Spleen (tissue), 11 donors: ENCODE data around the gene DCDC1. TPM values are rescaled to one million over a fixed set of nuclear protein-coding genes. Genes with fewer than 3 reads are reported as not detected.

Experiments used
- DNase-seq: peaks from one replicate; pipeline ENCODE4 v3.0.0-alpha.2; 2020
- H3K27ac ChIP-seq, 8 donors: fragments of 200-600 bp; sonication (generic) in 7 of 8; 1 replicate in 4 of 8; 2 replicates in 4 of 8; pipeline versions ENCODE4 v1.5.0 to v1.8.0; 2016 to 2021; ENCODE audit warnings: inconsistent platforms in 4 of 8, mild to moderate bottlenecking in 4 of 8, moderate library complexity in 1 of 8
- H3K27me3 ChIP-seq, 7 donors: fragments of 200-600 bp; sonication (generic) in 6 of 7; replicated peaks in 1 of 7; 1 replicate in 4 of 7; 2 replicates in 3 of 7; pipeline versions ENCODE4 v1.5.0 to v1.8.0; 2016 to 2021; ENCODE audit warnings: inconsistent platforms in 3 of 7, mild to moderate bottlenecking in 1 of 7
- H3K36me3 ChIP-seq, 6 donors: fragments of 200-600 bp; sonication (generic) in 5 of 6; 1 replicate in 4 of 6; 2 replicates in 2 of 6; pipeline versions ENCODE4 v1.5.0 to v1.8.0; 2016 to 2021; ENCODE audit warnings: inconsistent platforms in 2 of 6
- H3K4me1 ChIP-seq, 6 donors: fragments of 200-600 bp; sonication (generic) in 5 of 6; 1 replicate in 3 of 6; 2 replicates in 3 of 6; pipeline versions ENCODE4 v1.5.0 to v1.8.0; 2016 to 2021; ENCODE audit warnings: inconsistent platforms in 3 of 6
- H3K4me3 ChIP-seq, 8 donors: fragments of 200-600 bp; sonication (generic) in 7 of 8; 1 replicate in 4 of 8; 2 replicates in 4 of 8; pipeline versions ENCODE4 v1.5.0 to v1.8.0; 2016 to 2021; ENCODE audit warnings: inconsistent platforms in 4 of 8, mild to moderate bottlenecking in 4 of 8, moderate library complexity in 2 of 8
- H3K9me3 ChIP-seq, 8 donors: fragments of 200-600 bp; sonication (generic) in 7 of 8; 1 replicate in 4 of 8; 2 replicates in 4 of 8; pipeline versions ENCODE4 v1.5.0 to v1.8.0; 2016 to 2021; ENCODE audit warnings: inconsistent platforms in 4 of 8
- CTCF ChIP-seq, 11 experiments: fragments of 200-600 bp in 7 of 11; fragments of 450-650 bp in 4 of 11; sonication (generic) in 4 of 11; IDR thresholded peaks in 8 of 11; conservative IDR thresholded peaks in 3 of 11; 1 replicate in 7 of 11; 2 replicates in 4 of 11; pipeline versions ENCODE4 v1.4.0 to v1.8.0; 2016 to 2021; ENCODE audit warnings: antibody characterized with exemption in 11 of 11, inconsistent platforms in 4 of 11, mild to moderate bottlenecking in 1 of 11
- POLR2A ChIP-seq, 3 donors: fragments of 450-650 bp; IDR thresholded peaks; one replicate each; pipeline ENCODE4 v1.5.1; 2017; ENCODE audit warnings: antibody characterized with exemption in 3 of 3, mild to moderate bottlenecking in 1 of 3
- POLR2AphosphoS5 ChIP-seq, 3 donors: sonication (generic); formaldehyde crosslinking; IDR thresholded peaks; one replicate each; pipeline ENCODE4 v1.5.1; 2017; ENCODE audit warnings: antibody characterized with exemption in 3 of 3
- WGBS, 5 donors: extraction: QIAGEN DNeasy Blood & Tissue Kit in 3 of 5; methylation state at CpG; one replicate each; pipeline versions ENCODE4 v1.1.5 to v1.1.7; 2013 to 2018; 5-methylcytosine and 5-hydroxymethylcytosine counted together
- intact Hi-C: fragments of 100-400 bp; cut with DNase I; formaldehyde crosslinking; loops from one replicate; pipeline ENCODE4 v1.15.0; 2023; ENCODE audit warnings: low total_unique reads
- polyA plus RNA-seq, 3 donors: library from polyadenylated mRNA; stranded (reverse); fragments of 200-250 nt; gene quantifications; one replicate each; pipeline ENCODE4 v1.2.1, GENCODE V29; 2013
- total RNA-seq, 7 donors: library from RNA; depleted of rRNA in 3 of 7; stranded (reverse); fragments of >200 nt in 3 of 7; fragmentation: NEBNext Ultra II Directional in 4 of 7; extraction: Animal tissue kit (Norgen Biotek cat#: 25700) in 4 of 7; gene quantifications; one replicate each; pipeline versions ENCODE4 v1.1.0 to v1.2.1, GENCODE V29; 2016 to 2021
- donor health status: healthy with polysubstance abuse.
- donor health status: DM: no; HTN: no; CAD: no; lungs with moderate emphysema.
- donor health status: DM: no; HTN: no; CAD: no.
- donor health status: Bipolar disorder and iron deficiency.
- donor health status: healthy.
- donor health status: DM: no; HTN: no; CAD: no.
- donor health status: DM: yes; HTN: yes; CAD: no.

Gene DCDC1
- total and polyA plus RNA-seq, 10 donors, result 0.03 to 0.88 (median 0.25) TPM; not detected in 6

DNA sequence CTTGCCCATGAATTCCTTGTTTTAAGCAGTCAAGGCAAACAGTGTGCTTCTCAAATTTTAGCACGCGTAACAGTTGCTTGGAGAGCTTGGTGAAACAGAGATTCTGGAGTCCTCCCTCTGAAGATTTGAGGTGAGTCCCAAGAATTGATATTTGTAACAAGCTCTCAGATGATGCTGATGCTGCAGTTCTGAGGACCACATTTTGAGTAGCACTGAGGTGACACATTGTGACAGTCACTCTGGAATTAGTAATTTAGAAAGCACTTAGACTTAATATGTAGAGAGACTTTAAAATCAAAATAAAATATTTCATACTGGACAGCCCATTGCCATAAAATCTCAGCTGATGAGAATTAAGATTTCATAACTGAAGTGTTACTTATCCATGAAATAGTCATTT lies 38.7 kb upstream of the DCDC1 start:
- Histone ChIP-seq H3K27me3 (no peaks in the 10 kb centered on the region), H3K9me3 (peaks cover 0 to 8% (median 0%) of the 10 kb centered on the region in 8 donors), H3K4me3 (no peak overlapping the region), H3K4me1 (no peaks in the 10 kb centered on the region), H3K36me3 (peaks cover 0 to 4% (median 0%) of the 10 kb centered on the region in 6 donors), H3K27ac (no peak overlapping the region)
- TF ChIP-seq POLR2A (IDR thresholded peaks at IDR 0.05) (no peak), CTCF (IDR thresholded peaks at IDR 0.05 in 8 of 11, conservative IDR thresholded peaks at IDR 0.05 in 3 of 11) (no peak), POLR2AphosphoS5 (IDR thresholded peaks at IDR 0.05) (no peak)
- 96 to 99% (median 98%) methylated on average over 2 of the region's 2 CpGs for WGBS, 5 donors
- intact Hi-C loops, result no loop called here
- DNase-seq, result no peak

- no peak overlapping the region for H3K4me3 ChIP-seq
- no peak overlapping the region for H3K27ac ChIP-seq
- no peaks in the 10 kb centered on the region for H3K4me1 ChIP-seq
- H3K27me3 ChIP-seq, result no peaks in the 10 kb centered on the region
- TF ChIP-seq POLR2A (IDR thresholded peaks at IDR 0.05) (no peak), POLR2AphosphoS5 (IDR thresholded peaks at IDR 0.05) (no peak), CTCF (IDR thresholded peaks at IDR 0.05 in 8 of 11, conservative IDR thresholded peaks at IDR 0.05 in 3 of 11) (no peak)
- no peak for DNase-seq
- peaks cover 0 to 8% (median 2%) of the 10 kb centered on the region in 8 donors for H3K9me3 ChIP-seq
- intact Hi-C loops, result no loop called here
- H3K36me3 ChIP-seq, result peaks cover 0 to 10% (median 0%) of the 10 kb centered on the region in 6 donors
These were observed 35.1 kb upstream of the DCDC1 start for GRCh38 chr11:31404614-31405013.

- intact Hi-C loops, result loop anchor here (10.0 kb wide), 2 partner anchors 477 to 607 kb away; no protein-coding TSS in a partner anchor
- no peaks in the 10 kb centered on the region for H3K27me3 ChIP-seq
- WGBS, 5 donors, result 58 to 61% (median 60%) methylated on average over 5 of the region's 5 CpGs
- no peak overlapping the region for H3K27ac ChIP-seq
- H3K9me3 ChIP-seq, result peaks cover 0 to 23% (median 18%) of the 10 kb centered on the region in 8 donors
- H3K36me3 ChIP-seq, result peaks cover 0 to 26% (median 0%) of the 10 kb centered on the region in 6 donors
- no peak overlapping the region for H3K4me3 ChIP-seq
- H3K4me1 ChIP-seq, result no peaks in the 10 kb centered on the region
- no peak for TF ChIP-seq POLR2A (IDR thresholded peaks at IDR 0.05)
- TF ChIP-seq POLR2AphosphoS5 (IDR thresholded peaks at IDR 0.05), result no peak
- peak in 9 of 11 experiments; percentile 10 to 55 (median 39) for TF ChIP-seq CTCF (IDR thresholded peaks at IDR 0.05 in 8 of 11, conservative IDR thresholded peaks at IDR 0.05 in 3 of 11)
- DNase-seq, result no peak
These were observed 27.8 kb upstream of the DCDC1 start for GRCh38 chr11:31397239-31397834.

GRCh38 chr11:31387379-31387778 lies 17.8 kb upstream of the DCDC1 start:
- intact Hi-C loops, result no loop called here
- TF ChIP-seq POLR2A (IDR thresholded peaks at IDR 0.05), result no peak
- no peak for TF ChIP-seq CTCF (IDR thresholded peaks at IDR 0.05 in 8 of 11, conservative IDR thresholded peaks at IDR 0.05 in 3 of 11)
- no peak for TF ChIP-seq POLR2AphosphoS5 (IDR thresholded peaks at IDR 0.05)
- no peak for DNase-seq
- WGBS, 5 donors, result 85 to 98% (median 89%) methylated on average over 2 of the region's 2 CpGs
- Histone ChIP-seq H3K27ac (no peak overlapping the region), H3K9me3 (peaks cover 0 to 6% (median under 1%) of the 10 kb centered on the region in 8 donors), H3K27me3 (no peaks in the 10 kb centered on the region), H3K36me3 (peaks cover 0 to 18% (median 0%) of the 10 kb centered on the region in 6 donors), H3K4me1 (no peaks in the 10 kb centered on the region), H3K4me3 (no peak overlapping the region)
